Measurements from ENCODE around the gene PTK7.
"Not testable (repeated sequence)": the region's sequence is repeated elsewhere in the genome, so short reads cannot be mapped to it uniquely, and the experiment has no call there.

PTK7 gene

DNA sequence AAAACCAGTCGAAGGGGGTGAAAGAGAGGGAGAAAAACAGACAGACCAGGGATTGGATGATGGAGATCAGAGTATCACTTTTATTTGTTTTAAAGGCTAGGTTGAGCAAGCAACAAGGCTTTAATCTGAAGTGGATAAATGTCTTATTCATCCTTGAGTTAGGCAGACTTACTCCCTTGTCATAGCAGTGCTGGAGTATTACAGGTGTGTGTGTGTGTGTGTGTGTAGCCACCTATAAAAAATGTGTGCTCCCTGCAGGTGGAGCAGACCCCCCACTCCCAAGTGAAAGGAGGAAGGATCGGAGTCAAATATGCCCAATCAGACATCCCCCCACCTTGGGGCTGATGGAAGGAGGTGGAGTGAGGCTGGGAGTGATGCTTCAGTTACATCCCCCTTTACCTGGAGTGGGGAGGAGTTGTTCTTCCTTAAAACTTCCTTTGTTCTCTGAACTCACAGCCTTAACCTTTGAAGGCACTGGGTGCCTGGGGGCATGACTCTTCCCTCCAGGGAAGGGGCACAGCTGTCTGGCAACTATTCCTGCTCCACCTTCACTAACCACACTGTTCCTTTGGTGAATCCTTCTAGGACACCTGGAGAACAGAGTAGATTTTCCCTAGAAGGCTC, 27.3 kb downstream of the PTK7 start:
- no peak for DNase-seq (ENCODE audit: low spot score in 2 of 2)
- no peaks in the 10 kb centered on the region for H3K9me3 Mint-ChIP-seq
- no peak overlapping the region for H3K27ac Mint-ChIP-seq
- peaks cover 2% of the 10 kb centered on the region for H3K27me3 Mint-ChIP-seq
- no peaks in the 10 kb centered on the region for H3K4me1 Mint-ChIP-seq
- no peak overlapping the region for H3K4me3 Mint-ChIP-seq
- no peak for ATAC-seq (ENCODE audit: low read depth)
- H3K36me3 Mint-ChIP-seq, result no peaks in the 10 kb centered on the region

DNA sequence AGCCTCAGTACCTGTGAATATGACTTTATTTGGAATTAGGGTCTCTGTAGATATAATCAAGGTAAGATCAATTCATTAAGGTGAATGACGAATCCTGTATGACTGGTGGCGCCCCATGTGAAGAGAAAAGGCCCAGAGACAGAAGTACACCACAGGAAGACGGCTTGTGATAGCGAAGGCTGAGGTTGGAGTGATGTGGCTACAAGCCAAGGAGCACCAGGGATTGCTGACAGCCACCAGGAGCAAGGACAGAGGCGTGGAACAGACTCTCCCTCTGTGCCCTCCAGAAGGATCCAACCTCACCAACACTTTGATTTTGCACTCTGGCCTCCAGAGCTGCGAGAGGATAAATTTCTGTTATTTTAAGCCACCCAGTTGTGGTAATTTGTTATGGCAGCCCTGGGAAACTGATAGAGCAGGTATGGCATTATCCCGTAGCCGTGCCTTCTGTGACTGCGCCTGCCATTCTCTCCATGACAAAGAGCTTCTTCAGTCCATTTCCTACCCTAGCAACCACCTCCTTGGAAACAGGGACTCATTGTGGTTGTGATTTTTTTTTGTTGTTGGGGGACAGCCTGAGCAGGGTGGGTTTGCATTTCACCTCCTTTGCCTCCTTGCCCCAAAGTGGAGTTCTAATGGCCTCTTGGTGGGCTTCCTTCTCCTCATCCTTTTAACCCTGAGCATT, 29.6 kb downstream of the PTK7 start:
- DNase-seq (ENCODE audit: low spot score in 2 of 2), result no peak
- ATAC-seq (ENCODE audit: low read depth), result no peak
- Mint-ChIP-seq H3K4me1 (no peaks in the 10 kb centered on the region), H3K27ac (no peak overlapping the region), H3K36me3 (no peaks in the 10 kb centered on the region), H3K27me3 (peaks cover 2% of the 10 kb centered on the region), H3K4me3 (no peak overlapping the region), H3K9me3 (no peaks in the 10 kb centered on the region)

DNA sequence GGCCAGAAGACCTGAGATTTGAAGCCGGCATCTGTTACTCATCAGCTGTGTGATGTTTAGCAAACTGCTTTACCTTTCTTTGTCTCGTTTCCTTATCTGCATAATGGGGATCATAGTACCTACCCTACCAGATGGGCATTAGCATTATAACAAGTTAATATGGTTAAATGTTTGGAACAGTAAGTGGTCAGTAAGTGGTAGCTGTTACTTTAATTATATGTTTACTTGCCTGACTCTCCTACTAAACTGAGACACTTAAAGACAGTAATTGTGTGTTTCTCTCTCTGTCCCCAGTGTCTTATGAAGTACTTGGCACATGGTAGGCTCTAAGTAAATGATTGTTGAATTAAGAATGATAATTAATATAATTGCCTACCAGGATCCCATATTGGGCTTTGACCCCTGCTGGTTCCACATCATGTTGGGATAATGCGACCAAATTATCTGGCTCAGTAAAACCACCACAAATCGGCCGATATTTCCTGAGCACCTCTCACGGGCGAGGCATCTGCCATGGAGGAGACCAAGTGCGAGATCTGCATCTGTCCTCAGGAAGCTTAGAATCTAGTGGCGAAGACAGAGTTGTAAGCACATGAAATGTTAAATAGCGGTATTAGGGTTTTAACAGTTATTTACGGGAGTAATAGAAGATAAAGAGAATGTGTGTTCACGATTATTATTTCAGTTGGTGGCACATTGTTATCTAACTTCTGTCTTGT, 31.4 kb downstream of the PTK7 start:
- no peak overlapping the region for H3K4me3 Mint-ChIP-seq
- no peak overlapping the region for H3K27ac Mint-ChIP-seq
- no peaks in the 10 kb centered on the region for H3K36me3 Mint-ChIP-seq

DNA sequence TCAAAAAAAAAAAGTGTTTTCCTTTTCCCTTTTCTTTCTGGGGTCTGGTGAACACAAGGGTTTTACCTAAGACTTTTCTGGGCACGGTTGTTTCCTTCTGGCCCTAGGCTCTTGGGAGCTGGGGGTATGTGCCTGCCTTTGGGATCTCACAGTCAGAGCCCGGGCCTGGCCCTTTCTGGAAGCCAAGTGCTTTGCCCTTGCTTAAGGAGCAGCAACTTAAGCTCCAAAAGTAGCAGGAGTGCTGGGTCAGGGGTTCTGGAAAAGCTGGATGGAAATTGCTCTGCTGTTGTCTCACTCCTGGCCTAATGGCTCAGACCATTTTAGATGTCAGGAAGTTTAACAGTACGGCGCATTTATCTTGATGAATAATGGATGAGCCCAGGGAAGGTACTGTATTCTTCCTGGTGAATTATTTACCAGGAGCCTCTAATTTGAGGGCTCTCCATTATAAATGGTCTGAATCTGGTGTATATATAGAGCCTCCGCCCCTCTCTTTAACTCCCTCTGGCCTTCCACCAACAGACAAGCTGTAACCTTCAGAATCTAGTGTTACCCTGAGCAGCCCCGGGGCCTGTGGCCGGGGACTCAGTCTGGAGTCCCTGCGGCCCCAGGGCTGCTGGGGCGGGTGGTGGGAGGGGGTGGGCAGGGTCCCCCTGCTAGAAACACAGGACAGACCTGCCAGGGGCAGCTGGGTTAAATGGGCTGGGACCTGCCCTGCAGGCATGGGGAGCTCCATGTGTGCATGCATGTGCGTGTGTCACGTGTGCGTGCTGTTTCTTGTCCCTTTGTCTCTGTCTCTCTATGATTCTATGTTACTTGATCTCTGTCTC, 37.5 kb downstream of the PTK7 start:
- no peaks in the 10 kb centered on the region for H3K36me3 Mint-ChIP-seq
- peaks cover 6% of the 10 kb centered on the region for H3K27me3 Mint-ChIP-seq
- H3K4me1 Mint-ChIP-seq, result no peaks in the 10 kb centered on the region
- no peaks in the 10 kb centered on the region for H3K9me3 Mint-ChIP-seq
- no peak for ATAC-seq (ENCODE audit: low read depth)
- no peak overlapping the region for H3K4me3 Mint-ChIP-seq
- no peak for DNase-seq (ENCODE audit: low spot score in 2 of 2)
- no peak overlapping the region for H3K27ac Mint-ChIP-seq

More for the DNA sequence above, 31.4 kb downstream of the PTK7 start:
- Mint-ChIP-seq H3K4me1 (no peaks in the 10 kb centered on the region), H3K27me3 (peaks cover 2% of the 10 kb centered on the region), H3K9me3 (no peaks in the 10 kb centered on the region)
- DNase-seq (ENCODE audit: low spot score in 2 of 2), result no peak
- ATAC-seq (ENCODE audit: low read depth), result no peak

DNA sequence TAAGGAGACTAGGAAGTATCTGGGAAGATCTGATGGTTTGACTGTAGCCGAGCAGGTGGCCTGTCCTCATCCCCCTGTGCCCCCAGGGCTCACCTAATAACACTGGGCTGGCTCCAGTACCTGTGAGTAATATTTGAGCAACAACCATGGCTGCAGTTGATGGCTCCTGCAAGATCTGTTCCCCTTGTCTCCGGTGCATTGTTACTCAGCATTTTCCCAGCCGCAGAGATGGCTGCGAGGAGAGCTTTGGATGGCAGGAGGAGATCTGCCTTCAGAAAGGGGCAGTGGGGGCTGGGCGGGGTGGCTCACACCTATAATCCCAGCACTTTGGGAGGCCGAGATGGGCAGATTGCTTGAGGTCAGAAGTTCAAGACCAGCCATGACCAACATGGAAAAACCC, 39.3 kb downstream of the PTK7 start:
- H3K4me1 Mint-ChIP-seq, result no peaks in the 10 kb centered on the region
- no peak overlapping the region for H3K4me3 Mint-ChIP-seq
- H3K36me3 Mint-ChIP-seq, result no peaks in the 10 kb centered on the region
- H3K9me3 Mint-ChIP-seq, result no peaks in the 10 kb centered on the region
- DNase-seq (ENCODE audit: low spot score in 2 of 2) (no peak), ATAC-seq (ENCODE audit: low read depth) (no peak)
- H3K27me3 Mint-ChIP-seq, result peaks cover 9% of the 10 kb centered on the region
- no peak overlapping the region for H3K27ac Mint-ChIP-seq

DNA sequence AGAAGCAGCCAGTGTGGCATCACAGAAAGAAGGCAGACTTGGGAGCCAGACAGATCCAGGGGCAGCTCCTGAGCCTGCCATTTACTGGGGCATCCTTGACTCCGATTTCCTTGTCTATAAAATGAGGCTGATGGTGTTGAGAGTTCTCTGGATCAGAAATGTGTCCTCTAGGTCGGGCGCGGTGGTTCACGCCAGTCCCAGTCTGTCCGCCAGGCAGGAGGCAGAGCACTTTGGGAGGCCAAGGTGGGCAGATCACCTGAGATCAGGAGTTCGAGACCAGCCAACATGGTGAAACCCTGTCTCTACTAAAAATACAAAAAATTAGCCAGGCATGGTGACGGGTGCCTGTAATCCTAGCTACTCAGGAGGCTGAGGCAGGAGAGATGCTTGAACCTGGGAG, 41.4 kb downstream of the PTK7 start:
- H3K27me3 Mint-ChIP-seq, result peaks cover 14% of the 10 kb centered on the region
- not testable (repeated sequence) for H3K4me1 Mint-ChIP-seq; H3K4me3 Mint-ChIP-seq; DNase-seq (ENCODE audit: low spot score in 2 of 2); H3K27ac Mint-ChIP-seq; H3K36me3 Mint-ChIP-seq; ATAC-seq (ENCODE audit: low read depth); H3K9me3 Mint-ChIP-seq

DNA sequence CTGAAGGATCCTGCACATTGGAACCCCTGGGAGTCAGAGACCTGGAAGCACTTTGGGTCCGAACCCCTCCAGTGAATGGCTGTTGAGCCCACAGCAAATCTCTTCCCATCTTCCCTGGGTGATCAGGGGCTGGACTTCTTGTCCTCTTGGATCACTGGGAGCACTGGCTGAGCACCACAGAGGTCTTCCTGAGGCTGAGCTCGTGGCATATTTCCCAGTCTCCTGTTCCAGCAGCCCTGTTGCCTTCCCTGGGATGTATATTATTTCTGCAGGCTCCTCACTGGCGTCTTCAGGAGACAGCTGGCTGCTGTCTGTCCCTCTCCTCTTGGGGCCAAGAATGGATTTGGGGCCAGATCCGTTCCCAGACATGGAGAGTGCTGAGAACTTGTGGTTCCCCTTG, 43.4 kb downstream of the PTK7 start:
- no peak overlapping the region for H3K4me3 Mint-ChIP-seq
- no peak for ATAC-seq (ENCODE audit: low read depth)

DNA sequence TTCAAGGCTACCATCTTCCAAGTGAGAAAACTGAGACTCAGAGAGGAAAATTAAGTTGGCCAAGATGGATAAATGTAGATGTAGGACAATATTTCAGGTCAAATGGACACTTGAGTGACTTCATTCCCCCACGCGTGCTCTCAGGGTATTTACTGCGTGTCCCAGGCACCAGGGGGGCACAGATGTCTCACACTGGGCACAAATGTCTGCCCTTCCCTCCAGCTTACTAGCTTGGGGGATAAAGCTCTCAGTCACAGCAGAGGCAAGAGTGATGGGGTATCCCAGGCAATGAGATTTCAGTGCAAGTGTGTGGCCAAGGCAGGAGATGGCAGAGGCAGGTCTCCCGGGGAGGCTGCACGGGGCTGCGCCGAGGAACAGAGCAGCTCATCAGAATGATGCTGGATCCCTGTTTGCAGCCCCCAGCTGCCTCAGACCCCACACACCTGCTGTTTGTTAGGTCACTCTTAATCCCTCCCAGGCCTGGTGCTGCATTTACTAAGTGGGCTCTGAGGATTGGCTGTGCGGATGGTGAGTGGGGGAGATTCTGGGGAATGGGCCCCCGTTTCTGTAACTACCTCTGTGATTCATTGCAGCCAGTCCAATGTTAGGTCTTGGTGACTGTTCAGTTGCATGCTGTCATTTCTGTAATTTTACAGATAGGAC, 44.1 kb downstream of the PTK7 start:
- no peaks in the 10 kb centered on the region for H3K9me3 Mint-ChIP-seq
- ATAC-seq (ENCODE audit: low read depth), result no peak

More for the DNA sequence above, 43.4 kb downstream of the PTK7 start:
- Mint-ChIP-seq H3K36me3 (no peaks in the 10 kb centered on the region), H3K4me1 (no peaks in the 10 kb centered on the region), H3K27me3 (peaks cover 12% of the 10 kb centered on the region), H3K27ac (no peak overlapping the region), H3K9me3 (no peaks in the 10 kb centered on the region)
- DNase-seq (ENCODE audit: low spot score in 2 of 2), result no peak

DNA sequence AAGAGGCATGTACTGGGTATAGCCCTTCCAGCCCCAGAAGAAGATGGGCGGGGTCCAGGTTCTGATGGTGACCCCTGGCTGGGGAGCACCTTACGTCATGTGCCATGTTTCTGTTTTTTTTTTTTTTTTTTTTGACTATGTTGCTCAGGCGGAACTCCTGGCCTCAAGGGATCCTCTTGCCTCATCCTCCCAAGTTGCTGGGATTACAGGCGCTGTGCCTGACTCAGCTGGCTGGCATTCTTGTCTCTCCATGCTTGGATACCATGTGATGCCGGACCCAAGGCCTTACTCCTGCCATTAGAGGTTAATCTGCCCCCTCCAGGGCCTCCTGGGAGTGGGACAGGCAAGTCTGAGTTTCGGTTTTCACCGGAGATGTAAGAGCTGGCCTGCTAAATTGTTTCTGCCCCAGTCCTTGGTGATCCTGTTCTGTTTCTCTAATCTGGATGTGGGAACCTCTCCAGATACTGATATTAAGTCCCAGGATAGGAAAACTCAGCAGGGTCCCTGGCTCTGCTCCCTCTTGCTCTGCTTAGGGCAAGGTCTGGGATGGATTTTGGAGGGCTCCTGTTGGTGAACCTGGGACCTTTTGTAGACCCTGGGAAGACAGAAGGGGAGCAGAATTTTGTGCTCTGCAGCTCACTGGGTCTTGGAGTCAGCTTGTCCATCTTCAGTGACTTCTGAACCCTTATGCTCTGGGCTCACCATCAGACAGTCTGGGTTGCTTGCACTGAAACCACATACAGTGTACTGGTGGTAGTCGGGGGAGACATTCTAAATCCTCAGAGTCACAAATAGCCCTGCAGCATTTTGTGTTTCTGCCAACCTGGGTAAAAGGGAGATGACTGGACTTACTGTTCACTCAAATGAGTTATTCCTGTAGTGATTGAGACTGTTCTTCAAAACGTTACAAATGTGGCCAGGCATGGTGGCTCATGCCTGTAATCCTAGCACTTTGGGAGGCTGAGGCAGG, 45.1 kb downstream of the PTK7 start:
- no peak for DNase-seq (ENCODE audit: low spot score in 2 of 2)
- Mint-ChIP-seq H3K27ac (no peak overlapping the region), H3K36me3 (no peaks in the 10 kb centered on the region), H3K4me1 (no peaks in the 10 kb centered on the region), H3K9me3 (no peaks in the 10 kb centered on the region), H3K4me3 (no peak overlapping the region), H3K27me3 (peaks cover 16% of the 10 kb centered on the region)
- ATAC-seq (ENCODE audit: low read depth), result no peak

More for the DNA sequence above, 44.1 kb downstream of the PTK7 start:
- no peak for DNase-seq (ENCODE audit: low spot score in 2 of 2)
- Mint-ChIP-seq H3K4me1 (no peaks in the 10 kb centered on the region), H3K27ac (no peak overlapping the region), H3K27me3 (peaks cover 12% of the 10 kb centered on the region), H3K36me3 (no peaks in the 10 kb centered on the region), H3K4me3 (no peak overlapping the region)

DNA sequence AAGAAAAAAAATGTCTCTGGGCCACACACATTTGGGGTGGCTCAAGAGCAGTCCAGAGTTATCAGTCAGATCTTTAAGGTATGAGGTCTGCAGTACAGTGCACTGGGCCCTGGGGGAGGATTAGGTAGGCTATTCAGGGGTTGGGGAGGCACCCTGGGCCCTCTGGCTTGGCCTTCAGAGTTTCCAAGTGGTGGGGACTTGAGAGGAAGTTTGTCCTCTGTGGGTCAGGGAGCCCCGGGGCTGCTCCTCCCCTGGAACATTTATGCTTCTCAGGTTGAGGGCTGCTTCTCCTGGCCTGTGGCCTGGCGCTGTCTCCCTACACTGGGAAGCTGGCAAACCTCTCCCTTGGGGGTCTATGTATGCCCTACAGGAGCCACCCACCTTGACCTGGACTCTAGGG, 46.0 kb downstream of the PTK7 start:
- no peak overlapping the region for H3K27ac Mint-ChIP-seq
- no peak for ATAC-seq (ENCODE audit: low read depth)

DNA sequence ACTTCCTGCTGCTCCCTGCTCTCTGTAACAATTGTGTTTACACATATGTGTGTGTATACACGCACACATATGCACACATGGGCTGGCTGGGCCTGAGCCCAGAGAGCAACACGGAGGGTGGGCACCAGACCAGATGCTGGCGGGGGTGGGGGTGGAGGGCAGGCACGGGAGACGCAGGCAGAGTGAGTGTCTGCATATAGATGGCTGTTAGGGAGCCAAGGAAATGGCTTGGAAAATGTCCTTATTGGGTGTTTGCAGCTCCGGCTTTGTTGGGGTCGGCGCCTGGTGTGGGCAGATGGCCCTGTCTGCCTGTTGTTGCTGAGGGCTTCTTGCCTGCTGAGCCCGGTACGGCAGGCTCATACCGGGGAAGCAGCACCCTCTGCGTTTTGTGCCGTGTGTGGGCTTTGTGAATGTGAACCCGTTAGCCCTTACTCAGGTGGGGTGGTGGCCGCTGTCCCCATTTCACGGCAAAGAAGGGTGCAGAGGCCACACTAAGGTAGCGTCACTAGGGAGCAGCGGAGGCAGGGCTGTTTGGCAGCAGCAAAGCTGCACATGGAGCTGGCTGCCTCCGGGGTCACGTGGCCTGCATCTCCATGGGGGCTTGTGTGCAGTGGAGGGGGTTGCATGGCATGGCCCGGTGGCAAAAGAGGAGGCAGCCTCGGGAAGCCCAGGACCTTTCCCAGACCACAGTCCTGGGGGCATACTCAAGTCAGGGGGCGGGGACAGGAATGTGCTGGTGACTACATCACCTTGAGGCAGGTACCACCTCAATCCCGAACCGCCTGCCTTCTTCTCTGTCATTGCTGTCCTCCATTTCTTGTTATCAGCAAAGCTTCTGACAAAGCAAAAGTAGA, 47.6 kb downstream of the PTK7 start:
- ATAC-seq (ENCODE audit: low read depth), result no peak

More for the DNA sequence above, 46.0 kb downstream of the PTK7 start:
- Mint-ChIP-seq H3K36me3 (no peaks in the 10 kb centered on the region), H3K9me3 (no peaks in the 10 kb centered on the region), H3K4me3 (no peak overlapping the region), H3K27me3 (peaks cover 16% of the 10 kb centered on the region), H3K4me1 (no peaks in the 10 kb centered on the region)
- no peak for DNase-seq (ENCODE audit: low spot score in 2 of 2)

DNA sequence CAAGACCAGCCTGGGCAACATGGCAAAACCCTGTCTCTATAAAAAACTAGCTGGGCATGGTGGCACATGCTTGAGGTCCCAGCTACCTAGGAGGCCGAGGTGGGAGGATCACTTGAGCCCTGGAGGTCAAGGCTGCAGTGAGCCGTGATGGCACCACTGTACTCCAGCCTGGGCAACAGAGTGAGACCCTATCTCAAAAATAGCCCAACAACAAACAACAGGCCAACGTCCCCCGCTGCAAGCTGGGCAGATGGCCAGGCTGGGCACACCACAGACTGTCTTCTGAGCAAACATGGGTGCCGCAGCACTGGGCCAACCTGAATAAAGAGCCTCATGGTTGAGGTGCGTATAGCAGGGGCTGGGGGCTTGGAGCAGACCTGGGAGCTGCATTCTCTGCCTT, 48.4 kb downstream of the PTK7 start:
- DNase-seq (ENCODE audit: low spot score in 2 of 2) (no peak), ATAC-seq (ENCODE audit: low read depth) (no peak)
- Mint-ChIP-seq H3K27ac (no peak overlapping the region), H3K36me3 (no peaks in the 10 kb centered on the region), H3K27me3 (peaks cover 15% of the 10 kb centered on the region), H3K4me1 (no peaks in the 10 kb centered on the region), H3K9me3 (no peaks in the 10 kb centered on the region), H3K4me3 (no peak overlapping the region)

More for the DNA sequence above, 47.6 kb downstream of the PTK7 start:
- no peak for DNase-seq (ENCODE audit: low spot score in 2 of 2)
- Mint-ChIP-seq H3K27me3 (peaks cover 16% of the 10 kb centered on the region), H3K4me1 (no peaks in the 10 kb centered on the region), H3K4me3 (no peak overlapping the region), H3K27ac (no peak overlapping the region), H3K9me3 (no peaks in the 10 kb centered on the region), H3K36me3 (no peaks in the 10 kb centered on the region)
